ENCODE data around the gene SMIM11. TPM values are rescaled to one million over a fixed set of nuclear protein-coding genes. Genes with fewer than 3 reads are reported as not detected.
A peak's percentile ranks its signal among the peaks of the same experiment; 100 is the strongest.

The SMIM11 gene
- total RNA-seq, 4 donors from 2014 or later: 3.4 to 14.0 (median 6.3) TPM

DNA sequence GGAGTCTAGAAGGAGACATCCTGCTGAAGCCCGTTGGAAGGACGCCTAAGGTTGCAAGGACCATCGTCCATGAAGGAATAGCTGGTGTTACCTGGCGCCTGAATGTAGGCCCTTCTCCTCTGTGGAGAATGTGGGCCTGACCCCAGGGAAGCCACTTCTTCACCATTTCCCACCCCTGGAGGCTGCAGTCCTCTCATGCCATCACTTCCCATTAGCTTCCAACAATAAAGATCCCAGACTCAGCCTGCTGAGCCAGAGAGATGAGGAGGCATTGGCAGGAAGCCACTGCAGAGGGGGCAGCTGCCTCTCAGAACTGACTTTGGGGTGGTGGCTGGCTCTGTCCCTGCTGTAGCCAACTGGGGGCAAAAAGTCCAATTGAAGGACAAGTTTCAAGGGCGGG is 32.8 kb upstream of the SMIM11 start:
- no peak for TF ChIP-seq POLR2A (IDR thresholded peaks at IDR 0.05)
- TF ChIP-seq CTCF (IDR thresholded peaks at IDR 0.05): no peak
- Histone ChIP-seq H3K27ac (no peak overlapping the region), H3K4me3 (no peak overlapping the region), H3K4me1 (peaks cover 0 to under 1% (median 0%) of the 10 kb centered on the region in 4 donors), H3K27me3 (no peaks in the 10 kb centered on the region), H3K36me3 (no peaks in the 10 kb centered on the region), H3K9me3 (no peaks in the 10 kb centered on the region)
- no peak for DNase-seq

GRCh38 chr21:34343347-34343746 is 32.0 kb upstream of the SMIM11 start:
- Histone ChIP-seq H3K9me3 (no peaks in the 10 kb centered on the region), H3K27ac (no peak overlapping the region), H3K36me3 (no peaks in the 10 kb centered on the region), H3K4me3 (no peak overlapping the region), H3K27me3 (no peaks in the 10 kb centered on the region), H3K4me1 (no peaks in the 10 kb centered on the region)
- no peak for DNase-seq
- TF ChIP-seq CTCF (IDR thresholded peaks at IDR 0.05): no peak
- no peak for TF ChIP-seq POLR2A (IDR thresholded peaks at IDR 0.05)

DNA sequence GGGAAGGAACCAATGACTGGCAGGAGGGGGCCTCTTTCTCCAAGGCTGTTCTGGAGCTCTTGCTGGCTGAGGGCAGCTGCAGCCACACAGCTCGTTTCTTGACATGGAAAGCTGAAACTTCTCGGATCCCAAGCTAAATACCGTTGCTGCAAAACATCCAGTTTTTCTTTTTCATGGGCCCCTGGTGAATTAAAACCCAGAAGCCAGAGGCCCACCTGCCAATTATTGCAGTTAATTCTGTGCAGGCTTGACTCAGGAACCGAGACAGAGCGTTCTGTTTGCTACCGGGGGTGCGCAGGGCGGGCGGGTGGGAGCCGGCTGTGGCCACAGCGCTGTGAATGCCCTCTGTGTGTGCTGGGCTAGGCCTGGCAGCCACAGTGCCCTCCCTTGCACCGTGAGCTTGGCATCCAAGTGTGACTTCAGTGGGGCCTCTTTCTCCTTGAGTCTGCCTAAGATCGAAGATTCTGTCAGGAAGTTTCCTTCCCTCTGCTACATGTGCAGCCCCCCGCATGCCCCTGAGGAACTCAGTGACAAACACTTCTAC is 31.4 kb upstream of the SMIM11 start:
- Histone ChIP-seq H3K27me3 (no peaks in the 10 kb centered on the region), H3K4me3 (no peak overlapping the region), H3K9me3 (no peaks in the 10 kb centered on the region), H3K36me3 (no peaks in the 10 kb centered on the region), H3K4me1 (no peaks in the 10 kb centered on the region), H3K27ac (no peak overlapping the region)
- TF ChIP-seq CTCF (IDR thresholded peaks at IDR 0.05): no peak
- no peak for TF ChIP-seq POLR2A (IDR thresholded peaks at IDR 0.05)
- no peak for DNase-seq

GRCh38 chr21:34344584-34344983 is 30.7 kb upstream of the SMIM11 start:
- Histone ChIP-seq H3K4me1 (no peaks in the 10 kb centered on the region), H3K4me3 (no peak overlapping the region), H3K27ac (no peak overlapping the region), H3K9me3 (no peaks in the 10 kb centered on the region), H3K27me3 (no peaks in the 10 kb centered on the region), H3K36me3 (no peaks in the 10 kb centered on the region)
- TF ChIP-seq CTCF (IDR thresholded peaks at IDR 0.05): no peak
- no peak for TF ChIP-seq POLR2A (IDR thresholded peaks at IDR 0.05)
- no peak for DNase-seq

DNA sequence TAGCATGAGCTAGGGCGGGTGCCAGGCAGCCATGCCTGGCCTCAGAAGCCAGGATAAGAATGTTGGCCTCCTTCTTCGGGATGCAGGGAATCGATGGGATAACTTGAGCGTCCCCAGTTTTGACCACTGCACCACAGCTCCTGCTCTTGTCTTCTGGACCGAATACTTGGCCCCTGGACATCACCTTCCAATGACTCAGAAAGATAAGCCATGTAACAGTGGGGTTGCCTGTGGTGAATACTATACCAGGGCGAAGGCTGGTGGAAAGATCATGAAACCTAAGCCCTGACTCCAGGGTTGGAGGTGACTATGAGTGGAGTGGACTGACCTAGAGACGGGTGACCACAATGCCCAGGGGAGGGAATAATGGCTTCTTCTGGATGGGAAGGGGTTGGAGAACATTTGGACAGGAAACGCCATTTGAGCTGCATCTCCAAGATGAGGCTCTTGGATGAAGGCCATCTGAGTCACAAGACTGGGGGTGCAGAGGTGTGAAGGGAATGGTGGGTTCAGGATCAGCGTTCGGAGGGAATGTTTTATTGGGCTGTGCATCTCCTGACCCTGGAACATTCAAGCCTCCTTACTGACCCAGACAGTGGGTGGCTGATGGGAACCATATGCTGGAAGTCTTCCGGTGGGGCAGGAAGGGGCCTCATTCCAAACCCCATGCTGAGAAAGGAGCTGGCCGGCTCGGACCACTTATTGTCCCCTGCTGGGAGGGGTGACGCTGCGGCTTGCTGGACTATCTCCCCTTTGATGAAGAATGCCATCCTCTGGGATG is 30.0 kb upstream of the SMIM11 start:
- H3K4me1 ChIP-seq: no peaks in the 10 kb centered on the region

More for the DNA sequence above, 30.0 kb upstream of the SMIM11 start:
- H3K4me3 ChIP-seq: no peak overlapping the region
- no peaks in the 10 kb centered on the region for H3K36me3 ChIP-seq
- no peaks in the 10 kb centered on the region for H3K27me3 ChIP-seq
- peak overlapping the region in 2 of 4 donors; percentile 49 to 62 for H3K27ac ChIP-seq
- no peaks in the 10 kb centered on the region for H3K9me3 ChIP-seq
- DNase-seq: peak in 1 of 3 donors; percentile 33
- TF ChIP-seq CTCF (IDR thresholded peaks at IDR 0.05): no peak
- no peak for TF ChIP-seq POLR2A (IDR thresholded peaks at IDR 0.05)
